Neural cell (in vitro differentiated cells): ENCODE measurements around the gene TFR2. TPM values are rescaled to one million over a fixed set of nuclear protein-coding genes. Genes with fewer than 3 reads are reported as not detected.

ENCODE experiments used
- H2AFZ ChIP-seq: fragments of 200-600, 300-800 bp; sonication (generic), shearing (Covaris generic); 2 replicates; pipeline ENCODE4 v1.6.0; 2014; ENCODE audit warnings: low read depth, mild to moderate bottlenecking, antibody characterized with exemption, low read length, moderate library complexity
- H3F3A ChIP-seq: fragments of 200-600 bp; shearing (Covaris generic); 2 replicates; pipeline ENCODE4 v1.6.1; 2016; ENCODE audit warnings: mild to moderate bottlenecking, moderate library complexity, mixed read lengths, antibody characterized with exemption, low read length; ENCODE audit not compliant: insufficient read depth, poor library complexity, severe bottlenecking
- H3K27ac ChIP-seq: fragments of 200-600, 300-800 bp; sonication (generic), shearing (Covaris generic); 2 replicates; pipeline ENCODE4 v1.5.1; 2014; ENCODE audit warnings: mild to moderate bottlenecking, low read length, moderate library complexity
- H3K27me3 ChIP-seq: fragments of 300-800, 200-600 bp; sonication (generic), shearing (Covaris generic); 2 replicates; pipeline ENCODE4 v1.6.0; 2014; ENCODE audit warnings: mild to moderate bottlenecking, low read depth, low read length, moderate library complexity; ENCODE audit not compliant: insufficient read depth
- H3K36me3 ChIP-seq: fragments of 300-800, 200-600 bp; sonication (generic), shearing (Covaris generic); 2 replicates; pipeline ENCODE4 v1.5.1; 2014; ENCODE audit warnings: mild to moderate bottlenecking, antibody characterized with exemption, low read length, moderate library complexity; ENCODE audit not compliant: insufficient read depth
- H3K4me2 ChIP-seq: fragments of 300-800, 200-600 bp; sonication (generic), shearing (Covaris generic); 2 replicates; pipeline ENCODE4 v1.6.0; 2014; ENCODE audit warnings: mild to moderate bottlenecking, low read length
- H3K4me3 ChIP-seq: fragments of 300-800, 200-600 bp; sonication (generic), shearing (Covaris generic); 2 replicates; pipeline ENCODE4 v1.5.1; 2014; ENCODE audit warnings: mild to moderate bottlenecking, low read length, moderate library complexity
- H3K79me2 ChIP-seq: fragments of 200-600 bp; shearing (Covaris generic); replicated peaks from 2 replicates; pipeline ENCODE4 v1.6.0; 2014; ENCODE audit warnings: mild to moderate bottlenecking, low read length, moderate library complexity; ENCODE audit not compliant: insufficient read depth
- H3K9ac ChIP-seq: fragments of 300-800, 200-600 bp; sonication (generic), shearing (Covaris generic); 2 replicates; pipeline ENCODE4 v1.6.1; 2016; ENCODE audit warnings: mild to moderate bottlenecking, low read length, mixed read lengths
- H3K9me2 ChIP-seq: fragments of 200-600 bp; shearing (Covaris generic); 2 replicates; pipeline ENCODE4 v1.6.1; 2016; ENCODE audit warnings: mild to moderate bottlenecking, low read length, mixed read lengths; ENCODE audit not compliant: insufficient read depth
- H3K9me3 ChIP-seq: fragments of 200-600, 300-800 bp; sonication (generic), shearing (Covaris generic); 2 replicates; pipeline ENCODE4 v1.6.1; 2016; ENCODE audit warnings: mild to moderate bottlenecking, mixed run types, low read length, moderate library complexity, mixed read lengths
- H4K20me1 ChIP-seq: fragments of 200-600 bp; shearing (Covaris generic); 2 replicates; pipeline ENCODE4 v1.6.1; 2016; ENCODE audit warnings: mild to moderate bottlenecking, mixed run types; ENCODE audit not compliant: insufficient read depth
- EP300 ChIP-seq: fragments of 450-650 bp; conservative IDR thresholded peaks from 2 replicates; pipeline ENCODE4 v1.6.1; 2014; ENCODE audit warnings: antibody characterized with exemption, mild to moderate bottlenecking, moderate library complexity; ENCODE audit not compliant: poor library complexity, severe bottlenecking
- EZH2 ChIP-seq: fragments of 200-600, 300-800 bp; shearing (Covaris generic), sonication (generic); IDR thresholded peaks from 2 replicates; pipeline ENCODE4 v1.6.1; 2014; ENCODE audit warnings: antibody characterized with exemption, low read length, borderline replicate concordance, mild to moderate bottlenecking; ENCODE audit not compliant: insufficient read depth, poor library complexity, severe bottlenecking
- MXI1 ChIP-seq: fragments of 450-650 bp; conservative IDR thresholded peaks from 2 replicates; pipeline ENCODE4 v1.6.1; 2014; ENCODE audit warnings: antibody characterized with exemption, mild to moderate bottlenecking; ENCODE audit not compliant: poor library complexity, severe bottlenecking
- POLR2AphosphoS5 ChIP-seq: IDR thresholded peaks from 2 replicates; pipeline ENCODE4 v1.6.1; 2012
- RAD21 ChIP-seq: fragments of 450-650 bp; conservative IDR thresholded peaks from 2 replicates; pipeline ENCODE4 v1.6.1; 2014; ENCODE audit warnings: antibody characterized with exemption, mild to moderate bottlenecking, moderate library complexity
- SMC3 ChIP-seq: fragments of 450-650 bp; conservative IDR thresholded peaks from 2 replicates; pipeline ENCODE4 v1.6.1; 2014; ENCODE audit warnings: antibody characterized with exemption, mild to moderate bottlenecking, moderate library complexity; ENCODE audit not compliant: poor library complexity
- TAF1 ChIP-seq: IDR thresholded peaks from 2 replicates; pipeline ENCODE4 v1.6.1; 2012; ENCODE audit warnings: low read depth
- polyA plus RNA-seq: library from polyadenylated mRNA; depleted of rRNA; stranded (reverse); fragments of >200 nt; gene quantifications from 2 replicates; pipeline ENCODE4 v1.2.3, GENCODE V29; 2014
- TF ChIP-seq, protein P1 (sequence below): IDR thresholded peaks from 2 replicates; pipeline ENCODE4 v1.6.1; 2012; ENCODE audit warnings: borderline replicate concordance
- TF ChIP-seq, protein P2 (sequence below): fragments of 450-650 bp; IDR thresholded peaks from 2 replicates; pipeline ENCODE4 v1.5.1; 2014; ENCODE audit warnings: antibody characterized with exemption, mild to moderate bottlenecking, moderate library complexity; ENCODE audit not compliant: poor library complexity, severe bottlenecking

The TFR2 gene
- polyA plus RNA-seq, 1 donor from 2014 or later = 21.0 TPM

DNA sequence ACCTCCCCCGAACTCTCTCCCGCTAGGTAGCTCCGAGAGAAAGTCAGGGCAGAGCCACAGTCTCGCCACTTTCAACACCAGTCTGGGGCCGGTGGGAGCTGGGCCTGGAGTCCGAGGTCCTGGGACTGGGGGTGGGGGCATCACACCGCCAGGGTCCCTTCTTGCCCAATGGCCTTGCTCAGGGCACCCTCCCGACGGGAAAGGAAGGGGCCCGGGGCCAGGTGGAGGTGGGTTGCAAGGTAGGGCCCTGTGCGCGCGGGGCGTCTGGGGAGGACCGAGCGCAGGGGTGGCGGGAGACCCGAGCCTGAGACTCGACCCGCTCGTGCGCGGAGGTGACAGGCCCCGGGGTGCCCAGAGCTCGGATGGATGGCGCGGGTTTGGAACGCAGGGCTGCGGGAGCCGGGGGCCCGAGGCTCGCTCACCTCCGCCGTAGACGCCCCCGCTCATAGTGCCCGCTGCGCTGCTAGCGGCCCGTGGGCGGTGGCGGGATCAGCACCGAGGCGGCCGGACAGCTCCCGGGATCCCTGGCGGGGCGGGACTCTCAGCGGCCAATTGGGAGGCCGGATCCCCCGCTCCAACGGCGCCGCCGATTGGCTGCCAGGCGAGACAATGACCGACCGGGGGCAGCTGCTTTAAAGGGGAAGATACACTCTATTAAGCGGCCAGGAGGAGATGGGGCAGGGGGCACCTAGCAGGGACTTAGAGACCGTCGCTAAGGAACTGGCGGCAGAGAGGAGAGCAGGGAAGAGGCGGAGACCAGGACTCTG is 14.7 kb upstream of the TFR2 start, which contains the start of gene ACTL6B:
ACTL6B (minus strand) TSS at position 541 of the 767 bp plus-strand sequence; CDS start at position 447, 94 bp downstream.
- Histone ChIP-seq H3K4me3 (peak within 1 kb of the TSS; percentile 97), H3K27me3 (no peaks in the 10 kb centered on the region), H3F3A (no peaks in the 10 kb centered on the region), H3K9me3 (no peaks in the 10 kb centered on the region), H3K9ac (peak within 1 kb of the TSS; percentile 79), H3K4me2 (peak within 1 kb of the TSS; percentile 65), H3K9me2 (no peaks in the 10 kb centered on the region), H3K79me2 (no peaks in the 10 kb centered on the region), H4K20me1 (no peaks in the 10 kb centered on the region), H3K36me3 (peaks cover 4% of the 10 kb centered on the region), H3K27ac (peak within 1 kb of the TSS; percentile 68), H2AFZ (peak within 1 kb of the TSS; percentile 77)
- TF ChIP-seq, protein P1, sequence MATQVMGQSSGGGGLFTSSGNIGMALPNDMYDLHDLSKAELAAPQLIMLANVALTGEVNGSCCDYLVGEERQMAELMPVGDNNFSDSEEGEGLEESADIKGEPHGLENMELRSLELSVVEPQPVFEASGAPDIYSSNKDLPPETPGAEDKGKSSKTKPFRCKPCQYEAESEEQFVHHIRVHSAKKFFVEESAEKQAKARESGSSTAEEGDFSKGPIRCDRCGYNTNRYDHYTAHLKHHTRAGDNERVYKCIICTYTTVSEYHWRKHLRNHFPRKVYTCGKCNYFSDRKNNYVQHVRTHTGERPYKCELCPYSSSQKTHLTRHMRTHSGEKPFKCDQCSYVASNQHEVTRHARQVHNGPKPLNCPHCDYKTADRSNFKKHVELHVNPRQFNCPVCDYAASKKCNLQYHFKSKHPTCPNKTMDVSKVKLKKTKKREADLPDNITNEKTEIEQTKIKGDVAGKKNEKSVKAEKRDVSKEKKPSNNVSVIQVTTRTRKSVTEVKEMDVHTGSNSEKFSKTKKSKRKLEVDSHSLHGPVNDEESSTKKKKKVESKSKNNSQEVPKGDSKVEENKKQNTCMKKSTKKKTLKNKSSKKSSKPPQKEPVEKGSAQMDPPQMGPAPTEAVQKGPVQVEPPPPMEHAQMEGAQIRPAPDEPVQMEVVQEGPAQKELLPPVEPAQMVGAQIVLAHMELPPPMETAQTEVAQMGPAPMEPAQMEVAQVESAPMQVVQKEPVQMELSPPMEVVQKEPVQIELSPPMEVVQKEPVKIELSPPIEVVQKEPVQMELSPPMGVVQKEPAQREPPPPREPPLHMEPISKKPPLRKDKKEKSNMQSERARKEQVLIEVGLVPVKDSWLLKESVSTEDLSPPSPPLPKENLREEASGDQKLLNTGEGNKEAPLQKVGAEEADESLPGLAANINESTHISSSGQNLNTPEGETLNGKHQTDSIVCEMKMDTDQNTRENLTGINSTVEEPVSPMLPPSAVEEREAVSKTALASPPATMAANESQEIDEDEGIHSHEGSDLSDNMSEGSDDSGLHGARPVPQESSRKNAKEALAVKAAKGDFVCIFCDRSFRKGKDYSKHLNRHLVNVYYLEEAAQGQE = peak; percentile 94
- TF ChIP-seq SMC3 (peak; percentile 29), EP300 (peak; percentile 16), MXI1 (peak; percentile 54), TAF1 (no peak), POLR2AphosphoS5 (peak; percentile 82), EZH2 (no peak), RAD21 (no peak)
- TF ChIP-seq, protein P2, sequence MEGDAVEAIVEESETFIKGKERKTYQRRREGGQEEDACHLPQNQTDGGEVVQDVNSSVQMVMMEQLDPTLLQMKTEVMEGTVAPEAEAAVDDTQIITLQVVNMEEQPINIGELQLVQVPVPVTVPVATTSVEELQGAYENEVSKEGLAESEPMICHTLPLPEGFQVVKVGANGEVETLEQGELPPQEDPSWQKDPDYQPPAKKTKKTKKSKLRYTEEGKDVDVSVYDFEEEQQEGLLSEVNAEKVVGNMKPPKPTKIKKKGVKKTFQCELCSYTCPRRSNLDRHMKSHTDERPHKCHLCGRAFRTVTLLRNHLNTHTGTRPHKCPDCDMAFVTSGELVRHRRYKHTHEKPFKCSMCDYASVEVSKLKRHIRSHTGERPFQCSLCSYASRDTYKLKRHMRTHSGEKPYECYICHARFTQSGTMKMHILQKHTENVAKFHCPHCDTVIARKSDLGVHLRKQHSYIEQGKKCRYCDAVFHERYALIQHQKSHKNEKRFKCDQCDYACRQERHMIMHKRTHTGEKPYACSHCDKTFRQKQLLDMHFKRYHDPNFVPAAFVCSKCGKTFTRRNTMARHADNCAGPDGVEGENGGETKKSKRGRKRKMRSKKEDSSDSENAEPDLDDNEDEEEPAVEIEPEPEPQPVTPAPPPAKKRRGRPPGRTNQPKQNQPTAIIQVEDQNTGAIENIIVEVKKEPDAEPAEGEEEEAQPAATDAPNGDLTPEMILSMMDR = no peak

DNA sequence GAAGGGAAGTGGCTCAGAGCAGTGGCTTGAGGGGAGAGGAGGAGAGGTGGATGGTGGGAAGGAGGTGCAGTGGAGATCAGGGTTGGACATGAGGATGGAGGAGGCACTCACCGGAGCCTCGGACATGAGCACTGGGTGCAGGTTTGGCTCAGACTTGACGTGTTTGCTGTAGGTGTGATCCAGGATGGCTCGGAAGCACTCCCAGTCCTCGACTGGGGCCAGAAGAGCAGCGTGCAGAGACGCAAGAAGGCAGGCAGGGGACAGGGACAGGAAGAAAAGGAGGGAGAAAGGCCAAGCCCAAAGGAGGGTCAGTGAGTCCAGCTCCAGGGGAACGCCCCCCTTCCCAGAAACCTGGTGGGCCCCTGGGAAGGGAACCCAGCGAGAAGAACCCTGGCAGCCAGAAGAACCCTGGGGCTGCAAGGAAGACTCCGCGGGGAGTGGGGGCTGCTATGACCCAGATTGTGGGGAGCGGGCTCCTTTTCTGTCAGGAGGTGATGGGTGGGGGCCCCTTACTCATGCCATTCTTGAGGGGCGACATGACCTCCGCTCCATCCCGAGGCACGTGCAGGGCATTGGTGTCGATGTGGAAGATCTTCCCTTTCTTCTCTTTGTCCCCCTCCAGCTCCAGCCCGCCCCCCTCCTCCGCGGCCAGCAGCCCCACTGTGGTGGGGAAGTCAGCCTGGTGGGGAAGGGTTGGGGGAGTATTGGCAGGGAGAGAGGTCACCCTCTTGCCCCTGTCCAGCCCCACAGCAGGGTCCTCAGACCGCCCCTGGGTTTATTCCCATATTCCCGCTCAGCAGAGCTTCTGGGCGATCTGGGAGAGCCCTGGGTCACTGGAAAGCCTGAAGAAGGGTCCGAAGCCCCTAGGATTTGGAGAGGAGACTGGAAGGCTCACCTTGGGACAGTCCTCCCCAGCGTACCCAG is 13.8 kb upstream of the TFR2 start:
- H3K9me2 ChIP-seq = no peaks in the 10 kb centered on the region
- H3F3A ChIP-seq = no peaks in the 10 kb centered on the region
- peak overlapping the region; percentile 97 for H3K4me3 ChIP-seq
- peaks cover 4% of the 10 kb centered on the region for H3K36me3 ChIP-seq
- TF ChIP-seq, protein P2 = no peak
- TF ChIP-seq, protein P1 = no peak
- TF ChIP-seq SMC3 (no peak), POLR2AphosphoS5 (no peak), RAD21 (no peak), EZH2 (no peak)
- H3K79me2 ChIP-seq = no peaks in the 10 kb centered on the region
- H2AFZ ChIP-seq = peak overlapping the region; percentile 77
- no peaks in the 10 kb centered on the region for H3K9me3 ChIP-seq
- peak overlapping the region; percentile 79 for H3K9ac ChIP-seq
- no peaks in the 10 kb centered on the region for H4K20me1 ChIP-seq
- H3K4me2 ChIP-seq = peak overlapping the region; percentile 65
- H3K27ac ChIP-seq = no peak overlapping the region
- H3K27me3 ChIP-seq = no peaks in the 10 kb centered on the region
